Osteocyte (in vitro differentiated cells): ENCODE data around the gene OR6B3. TPM values are rescaled to one million over a fixed set of nuclear protein-coding genes. Genes with fewer than 3 reads are reported as not detected.
"Not testable (repeated sequence)": the region's sequence is repeated elsewhere in the genome, so short reads cannot be mapped to it uniquely, and the experiment has no call there.

Experiments
- DNase-seq: peaks from one replicate; pipeline ENCODE4 v3.0.0; 2021; ENCODE audit warnings: mixed read lengths; ENCODE audit not compliant: unreplicated experiment; ENCODE audit errors: extremely low spot score
- H3K27ac Mint-ChIP-seq: one replicate; pipeline ENCODE4 v1.8.0; 2021; ENCODE audit warnings: mild to moderate bottlenecking, mixed read lengths; ENCODE audit not compliant: unreplicated experiment
- H3K27me3 Mint-ChIP-seq: one replicate; pipeline ENCODE4 v1.8.0; 2021; ENCODE audit warnings: mixed read lengths; ENCODE audit not compliant: unreplicated experiment
- H3K36me3 Mint-ChIP-seq: one replicate; pipeline ENCODE4 v1.8.0; 2021; ENCODE audit warnings: mixed read lengths; ENCODE audit not compliant: unreplicated experiment
- H3K4me1 Mint-ChIP-seq: one replicate; pipeline ENCODE4 v1.8.0; 2021; ENCODE audit warnings: mixed read lengths; ENCODE audit not compliant: unreplicated experiment
- H3K4me3 Mint-ChIP-seq: one replicate; pipeline ENCODE4 v1.8.0; 2021; ENCODE audit warnings: mild to moderate bottlenecking, moderate library complexity, mixed read lengths; ENCODE audit not compliant: unreplicated experiment
- H3K9me3 Mint-ChIP-seq: one replicate; pipeline ENCODE4 v1.8.0; 2021; ENCODE audit warnings: mixed read lengths; ENCODE audit not compliant: unreplicated experiment
- CTCF ChIP-seq: fragments of 200-600 bp; sonication (generic); IDR thresholded peaks from 2 replicates; pipeline ENCODE4 v1.5.0; 2021; ENCODE audit warnings: antibody characterized with exemption, mild to moderate bottlenecking, moderate library complexity
- total RNA-seq: library from RNA; stranded (reverse); gene quantifications from 2 replicates; pipeline ENCODE4 v1.2.1, GENCODE V29; 2021

OR6B3 gene
- total RNA-seq, 1 donor from 2014 or later, result not detected

- H3K4me1 Mint-ChIP-seq, result no peaks in the 10 kb centered on the region
- DNase-seq, result no peak
- no peak for TF ChIP-seq CTCF
- H3K27me3 Mint-ChIP-seq, result peaks cover 43% of the 10 kb centered on the region
- H3K27ac Mint-ChIP-seq, result no peak overlapping the region
- no peak overlapping the region for H3K4me3 Mint-ChIP-seq
- H3K36me3 Mint-ChIP-seq, result no peaks in the 10 kb centered on the region
- H3K9me3 Mint-ChIP-seq, result no peaks in the 10 kb centered on the region
Observed at GRCh38 chr2:240048237-240048636, 5.1 kb downstream of the OR6B3 start.

- no peak overlapping the region for H3K27ac Mint-ChIP-seq
- H3K4me1 Mint-ChIP-seq, result no peaks in the 10 kb centered on the region
- no peak for DNase-seq
- H3K4me3 Mint-ChIP-seq, result no peak overlapping the region
- H3K36me3 Mint-ChIP-seq, result no peaks in the 10 kb centered on the region
- H3K9me3 Mint-ChIP-seq, result no peaks in the 10 kb centered on the region
- TF ChIP-seq CTCF, result no peak
- H3K27me3 Mint-ChIP-seq, result peaks cover 29% of the 10 kb centered on the region
Observed at GRCh38 chr2:240045098-240045497, 8.2 kb downstream of the OR6B3 start.

- DNase-seq, H3K27ac Mint-ChIP-seq, H3K9me3 Mint-ChIP-seq, H3K4me1 Mint-ChIP-seq, H3K4me3 Mint-ChIP-seq, H3K36me3 Mint-ChIP-seq: not testable (repeated sequence)
- H3K27me3 Mint-ChIP-seq, result peaks cover 24% of the 10 kb centered on the region
Observed at GRCh38 chr2:240044096-240044495, 9.2 kb downstream of the OR6B3 start.

GRCh38 chr2:240043279-240043989 is 9.9 kb downstream of the OR6B3 start:
- TF ChIP-seq CTCF, result no peak
- no peak overlapping the region for H3K27ac Mint-ChIP-seq
- no peaks in the 10 kb centered on the region for H3K9me3 Mint-ChIP-seq
- peaks cover 18% of the 10 kb centered on the region for H3K27me3 Mint-ChIP-seq
- no peaks in the 10 kb centered on the region for H3K4me1 Mint-ChIP-seq
- H3K36me3 Mint-ChIP-seq, result no peaks in the 10 kb centered on the region
- DNase-seq, result no peak
- H3K4me3 Mint-ChIP-seq, result no peak overlapping the region

- no peak for DNase-seq
- H3K27ac Mint-ChIP-seq, result no peak overlapping the region
- H3K36me3 Mint-ChIP-seq, result no peaks in the 10 kb centered on the region
- H3K27me3 Mint-ChIP-seq, result peaks cover 14% of the 10 kb centered on the region
- no peaks in the 10 kb centered on the region for H3K4me1 Mint-ChIP-seq
- TF ChIP-seq CTCF, result no peak
- H3K4me3 Mint-ChIP-seq, result no peak overlapping the region
- no peaks in the 10 kb centered on the region for H3K9me3 Mint-ChIP-seq
Observed at GRCh38 chr2:240042740-240043139, 10.6 kb downstream of the OR6B3 start.

GRCh38 chr2:240041363-240041762 is 12.0 kb downstream of the OR6B3 start:
- Mint-ChIP-seq H3K27ac (no peak overlapping the region), H3K4me1 (no peaks in the 10 kb centered on the region), H3K36me3 (no peaks in the 10 kb centered on the region), H3K27me3 (peaks cover 10% of the 10 kb centered on the region), H3K4me3 (no peak overlapping the region), H3K9me3 (no peaks in the 10 kb centered on the region)
- TF ChIP-seq CTCF, result no peak
- DNase-seq, result no peak
